Naive B cell (primary cell): Measurements from ENCODE around the gene EHMT2. TPM values are rescaled to one million over a fixed set of nuclear protein-coding genes. Genes with fewer than 3 reads are reported as not detected.
"Not testable (repeated sequence)": the region's sequence is repeated elsewhere in the genome, so short reads cannot be mapped to it uniquely, and the experiment has no call there.

Source experiments
- ATAC-seq, 2 donors: fragments of 150-1000 bp; cut with Tn5 transposase; 2 replicates each; pipeline ENCODE4 v1.10.0; 2021; ENCODE audit warnings: low read depth in 2 of 2, mild to moderate bottlenecking in 2 of 2, moderate library complexity in 2 of 2
- DNase-seq: peaks from one replicate; pipeline ENCODE4 v3.0.0; 2022
- H3K27ac Mint-ChIP-seq, 6 donors: one replicate each; pipeline ENCODE4 v1.8.0; 2020 to 2022; ENCODE audit warnings: mild to moderate bottlenecking in 6 of 6, mixed read lengths in 6 of 6, moderate library complexity in 5 of 6, inconsistent platforms in 2 of 6
- H3K27me3 Mint-ChIP-seq, 3 donors: one replicate each; pipeline ENCODE4 v1.8.0; 2021 to 2022; ENCODE audit warnings: mixed read lengths in 3 of 3, mild to moderate bottlenecking in 1 of 3
- H3K36me3 Mint-ChIP-seq, 2 donors: one replicate each; pipeline ENCODE4 v1.8.0; 2020 to 2022; ENCODE audit warnings: mixed read lengths in 2 of 2, inconsistent platforms in 1 of 2, mild to moderate bottlenecking in 1 of 2
- H3K4me1 Mint-ChIP-seq, 3 donors: one replicate each; pipeline ENCODE4 v1.8.0; 2020 to 2022; ENCODE audit warnings: mixed read lengths in 3 of 3, inconsistent platforms in 1 of 3, mild to moderate bottlenecking in 1 of 3, moderate library complexity in 1 of 3
- H3K4me3 Mint-ChIP-seq, 8 donors: one replicate each; pipeline ENCODE4 v1.8.0; 2020 to 2022; ENCODE audit warnings: mild to moderate bottlenecking in 8 of 8, mixed read lengths in 8 of 8, moderate library complexity in 8 of 8, inconsistent platforms in 2 of 8
- H3K9me3 Mint-ChIP-seq, 7 donors: one replicate each; pipeline ENCODE4 v1.8.0; 2020 to 2022; ENCODE audit warnings: mixed read lengths in 7 of 7, mild to moderate bottlenecking in 5 of 7, inconsistent platforms in 2 of 7, moderate library complexity in 1 of 7
- polyA plus RNA-seq, 6 donors: library from polyadenylated mRNA; unstranded; fragments of 300-500 nt; fragmentation: Illumina TruSeq; gene quantifications; one replicate each; pipeline ENCODE4 v1.2.3, GENCODE V29; 2021; ENCODE audit warnings: low read depth in 6 of 6

EHMT2 gene
- polyA plus RNA-seq, 6 donors from 2014 or later, result 29.9 to 50.7 (median 35.9) TPM

DNA sequence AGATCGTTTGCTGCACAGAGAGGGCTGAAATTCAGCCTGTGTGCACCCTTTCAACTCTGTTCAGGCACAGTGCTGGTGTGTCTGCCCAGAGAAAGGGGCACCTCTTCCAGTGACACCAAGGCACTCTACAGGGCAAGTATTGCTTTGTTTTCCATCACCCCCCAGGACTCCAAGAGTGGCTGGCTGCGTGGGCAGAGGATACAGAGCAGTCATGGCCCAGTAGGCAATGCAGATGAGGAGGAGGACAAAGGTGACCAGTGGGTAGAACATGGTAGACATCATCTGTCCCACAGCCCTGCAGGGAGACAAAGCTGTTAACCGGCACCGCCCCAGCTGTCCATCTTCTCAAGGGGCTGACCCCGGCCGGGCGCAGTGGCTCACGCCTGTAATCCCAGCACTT lies 28.2 kb downstream of the EHMT2 start:
- Mint-ChIP-seq H3K4me1 (peaks cover 0 to 4% (median 0%) of the 10 kb centered on the region in 3 donors), H3K36me3 (no peaks in the 10 kb centered on the region), H3K9me3 (no peaks in the 10 kb centered on the region), H3K4me3 (no peak overlapping the region), H3K27me3 (peaks cover 0 to 7% (median 0%) of the 10 kb centered on the region in 3 donors), H3K27ac (peak overlapping the region in 1 of 6 donors; percentile 16)
- DNase-seq, result no peak
- ATAC-seq, result no peak

DNA sequence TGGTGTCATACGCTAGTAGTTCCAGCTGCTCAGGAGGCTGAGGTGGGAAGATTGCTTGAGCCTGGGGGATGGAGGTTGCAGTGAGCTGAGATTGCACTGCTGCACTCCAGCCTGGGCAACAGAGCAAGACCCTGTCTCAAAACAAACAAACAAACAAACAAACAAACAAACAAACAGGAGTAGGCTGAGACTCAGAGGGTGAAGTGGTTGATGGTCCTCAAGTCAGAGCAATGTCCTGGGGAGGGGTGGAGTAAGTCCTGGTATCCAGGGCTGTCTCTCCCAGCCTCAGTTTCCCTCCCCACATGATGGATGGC lies 28.9 kb downstream of the EHMT2 start:
- ATAC-seq, H3K36me3 Mint-ChIP-seq, H3K4me3 Mint-ChIP-seq, DNase-seq, H3K27me3 Mint-ChIP-seq, H3K27ac Mint-ChIP-seq, H3K9me3 Mint-ChIP-seq: not testable (repeated sequence)
- H3K4me1 Mint-ChIP-seq, result peaks cover 0 to 11% (median 0%) of the 10 kb centered on the region in 3 donors

DNA sequence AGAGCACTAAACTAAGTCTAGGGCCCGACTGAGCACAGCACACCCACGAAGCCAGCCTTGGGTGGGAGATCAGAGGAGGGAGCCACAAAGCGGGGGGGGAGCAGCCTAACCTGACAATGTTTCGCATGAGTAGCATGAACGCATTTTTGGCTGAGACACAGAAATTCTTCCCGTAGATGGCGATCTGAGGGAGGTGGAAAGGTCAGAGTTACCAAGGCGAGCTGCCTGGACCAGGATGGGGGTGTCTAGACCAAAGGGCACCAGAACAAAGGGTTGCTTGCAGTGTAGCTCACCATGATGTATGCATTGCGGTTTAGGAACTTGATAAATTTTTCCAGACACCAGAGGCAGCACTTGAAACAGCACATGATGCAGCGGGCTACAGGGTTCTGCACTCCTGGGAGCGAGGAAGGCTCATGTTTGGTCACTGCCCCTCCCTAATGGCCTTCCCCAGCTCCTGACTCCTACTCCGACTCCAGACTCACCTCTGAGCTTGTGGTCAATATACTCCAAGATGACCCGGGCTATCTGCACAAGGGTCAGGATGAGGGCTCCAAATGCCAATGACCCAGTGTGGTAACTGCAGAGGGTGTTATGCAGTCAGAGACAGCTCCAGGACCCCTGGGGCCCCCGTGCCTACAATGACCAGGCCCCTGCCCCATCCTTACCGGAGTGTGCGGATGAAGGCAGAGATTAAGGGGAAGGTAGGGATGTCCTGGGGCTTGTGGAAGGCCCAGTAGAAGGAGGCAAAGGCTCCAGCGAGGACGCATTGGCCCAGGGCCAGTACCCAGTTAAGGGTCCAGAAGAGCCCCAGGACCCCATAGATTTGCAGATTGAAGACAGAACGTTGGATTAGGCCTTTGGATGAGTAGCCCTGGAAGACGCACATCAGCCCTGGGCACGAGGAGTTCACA lies 32.0 kb downstream of the EHMT2 start:
- no peak overlapping the region for H3K27ac Mint-ChIP-seq
- ATAC-seq (no peak), DNase-seq (no peak)
- H3K27me3 Mint-ChIP-seq, result no peaks in the 10 kb centered on the region
- peaks cover 17 to 36% (median 18%) of the 10 kb centered on the region in 3 donors for H3K4me1 Mint-ChIP-seq
- no peaks in the 10 kb centered on the region for H3K36me3 Mint-ChIP-seq
- no peaks in the 10 kb centered on the region for H3K9me3 Mint-ChIP-seq
- peak overlapping the region in 1 of 8 donors; percentile 30 for H3K4me3 Mint-ChIP-seq

DNA sequence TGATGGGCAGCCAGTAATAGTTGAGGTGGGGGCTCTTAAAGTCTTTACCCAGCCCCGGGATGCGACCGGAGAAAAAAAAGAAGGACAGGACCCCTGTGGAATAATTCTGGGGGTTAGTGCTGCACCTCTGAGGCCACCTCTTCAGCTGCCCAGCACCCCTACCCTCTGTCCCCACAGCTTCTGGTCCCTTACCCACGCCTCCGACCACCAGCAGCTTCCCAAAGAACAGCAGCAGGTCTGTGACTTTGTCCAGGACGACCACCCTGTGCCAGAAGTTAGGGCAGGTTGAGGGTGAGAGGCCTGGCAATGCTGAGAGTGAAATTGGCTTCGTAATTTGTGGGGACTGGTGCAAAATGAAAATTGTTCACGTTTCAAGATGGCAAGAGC lies 32.7 kb downstream of the EHMT2 start:
- H3K36me3 Mint-ChIP-seq, result no peaks in the 10 kb centered on the region
- H3K27ac Mint-ChIP-seq, result peak overlapping the region in 2 of 6 donors; percentile 98
- ATAC-seq (no peak), DNase-seq (no peak)
- H3K9me3 Mint-ChIP-seq, result no peaks in the 10 kb centered on the region
- H3K4me1 Mint-ChIP-seq, result peaks cover 17 to 40% (median 18%) of the 10 kb centered on the region in 3 donors
- no peaks in the 10 kb centered on the region for H3K27me3 Mint-ChIP-seq
- peak overlapping the region in 2 of 8 donors; percentile 86 to 97 for H3K4me3 Mint-ChIP-seq

DNA sequence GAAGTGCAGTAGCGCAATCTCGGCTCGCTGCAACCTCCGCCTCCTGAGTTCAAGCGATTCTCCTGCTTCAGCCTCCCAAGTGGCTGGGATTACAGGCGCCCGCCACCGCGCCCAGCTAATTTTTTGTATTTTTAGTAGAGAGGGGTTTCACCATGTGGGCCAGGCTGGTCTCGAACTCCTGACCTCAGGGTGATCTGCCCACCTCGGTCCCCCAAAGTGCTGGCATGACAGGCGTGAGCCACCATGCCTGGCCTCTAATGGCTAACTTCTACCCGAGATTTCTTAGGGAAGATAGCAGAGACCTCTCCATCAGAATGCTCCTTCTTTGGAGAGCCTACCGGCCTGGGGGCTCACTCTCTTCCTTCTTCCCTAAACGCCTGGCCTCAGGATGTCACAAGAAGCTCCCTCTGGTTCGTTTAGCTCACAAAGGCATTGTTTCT lies 33.4 kb downstream of the EHMT2 start:
- H3K27me3 Mint-ChIP-seq, H3K9me3 Mint-ChIP-seq, DNase-seq, ATAC-seq, H3K36me3 Mint-ChIP-seq: not testable (repeated sequence)
- Mint-ChIP-seq H3K27ac (peak overlapping the region; percentile 96 to 98 (median 98)), H3K4me3 (peak overlapping the region; percentile 86 to 97 (median 96)), H3K4me1 (peaks cover 17 to 40% (median 18%) of the 10 kb centered on the region in 3 donors)

DNA sequence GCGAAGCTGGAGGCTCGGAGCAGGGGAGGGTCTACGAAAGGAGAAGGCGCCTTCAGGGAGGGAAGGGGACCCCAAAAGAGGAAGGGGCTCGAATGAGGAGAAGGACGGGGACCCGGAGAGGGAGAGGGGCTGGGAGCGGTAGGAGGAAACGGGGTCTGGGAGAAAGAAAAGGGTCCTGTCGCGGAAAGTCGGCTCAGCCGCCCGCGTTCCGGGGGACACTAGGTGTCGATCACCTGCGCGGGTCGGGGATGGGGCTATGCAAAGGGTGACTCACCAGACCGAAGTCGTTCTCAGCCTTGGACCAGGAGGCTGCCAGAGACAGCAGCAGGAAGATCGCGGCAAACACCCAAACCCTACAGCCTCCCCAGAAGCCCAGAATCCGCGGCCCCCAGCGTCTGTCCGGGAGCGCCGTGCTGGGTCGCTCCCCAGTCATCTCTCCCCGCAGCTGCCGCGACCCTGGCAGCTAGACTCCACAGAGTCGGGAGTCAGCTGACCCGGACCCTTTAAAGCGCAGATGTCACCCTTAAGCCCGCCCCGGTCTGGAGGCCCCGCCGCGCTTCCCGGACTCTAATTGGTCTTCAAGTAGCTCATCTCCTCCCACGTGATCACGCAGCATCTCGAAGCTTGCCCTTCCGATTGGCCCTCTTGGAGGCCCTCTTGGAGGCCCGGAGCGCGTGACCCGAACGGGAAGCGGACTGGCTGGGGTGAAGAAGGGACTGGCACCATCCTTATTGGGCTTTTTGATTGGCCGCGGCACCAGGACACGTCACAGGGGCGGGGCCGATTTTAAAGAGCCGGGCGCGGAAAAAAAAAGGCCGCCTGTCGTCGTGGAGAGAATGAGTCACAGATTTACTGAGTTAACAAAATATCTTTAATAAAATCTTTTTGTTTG lies 34.9 kb downstream of the EHMT2 start, which contains the start of gene NEU1:
Gene NEU1 (minus strand): TSS at position 478 of the 892 bp plus-strand sequence. CDS start 45 bp downstream, at position 433.
- H3K27me3 Mint-ChIP-seq, result no peaks in the 10 kb centered on the region
- H3K4me1 Mint-ChIP-seq, result peaks cover 17 to 40% (median 18%) of the 10 kb centered on the region in 3 donors
- no peaks in the 10 kb centered on the region for H3K9me3 Mint-ChIP-seq
- H3K4me3 Mint-ChIP-seq, result peak within 1 kb of the TSS; percentile 86 to 97 (median 96)
- peak; percentile 98 for DNase-seq
- H3K36me3 Mint-ChIP-seq, result no peaks in the 10 kb centered on the region
- peak within 1 kb of the TSS; percentile 96 to 98 (median 98) for H3K27ac Mint-ChIP-seq
- peak; percentile 93 for ATAC-seq

DNA sequence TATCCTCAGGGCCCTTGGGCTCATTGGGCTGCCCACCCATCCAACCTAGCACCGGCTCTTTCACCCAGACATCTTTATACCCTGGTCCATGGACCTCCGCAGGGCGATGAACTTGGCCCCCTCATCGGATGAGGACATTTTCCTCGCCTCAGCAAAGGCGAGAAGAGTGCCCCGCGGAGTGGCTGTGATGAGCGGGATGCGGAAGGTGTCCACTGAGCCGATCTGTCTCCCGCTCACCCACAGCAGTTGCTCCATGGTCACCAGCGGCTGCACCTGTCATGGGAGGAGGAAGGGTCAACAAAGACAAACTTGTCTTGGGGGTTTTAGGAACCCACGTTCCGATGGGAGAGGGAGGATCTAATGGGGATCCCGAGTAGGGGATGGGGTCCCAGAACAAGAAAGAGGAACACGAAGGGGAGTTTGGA lies 35.6 kb downstream of the EHMT2 start:
- Mint-ChIP-seq H3K36me3 (no peaks in the 10 kb centered on the region), H3K9me3 (no peaks in the 10 kb centered on the region), H3K4me3 (peak overlapping the region; percentile 86 to 97 (median 96)), H3K27me3 (no peaks in the 10 kb centered on the region), H3K27ac (peak overlapping the region; percentile 80 to 98 (median 97)), H3K4me1 (peaks cover 17 to 40% (median 18%) of the 10 kb centered on the region in 3 donors)
- DNase-seq (no peak), ATAC-seq (no peak)

DNA sequence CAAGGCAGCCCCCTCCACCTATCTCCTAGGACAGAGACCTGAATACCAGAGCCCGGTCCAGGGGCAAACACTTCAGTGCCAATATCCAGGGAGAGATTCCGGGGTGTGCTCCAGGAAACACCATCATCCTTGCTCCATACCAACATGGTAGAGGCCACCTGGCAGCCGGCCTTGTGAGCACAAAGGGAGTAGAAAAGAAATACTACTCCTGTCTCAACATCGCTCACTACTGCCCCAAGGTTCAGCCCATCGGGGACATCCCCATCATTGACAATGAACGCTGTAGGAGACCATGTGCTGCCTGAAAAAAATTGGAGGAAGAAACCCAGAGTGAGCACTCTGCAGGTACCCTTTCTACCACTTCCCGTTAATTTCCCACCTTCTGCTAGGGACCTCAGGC lies 36.3 kb downstream of the EHMT2 start:
- H3K4me1 Mint-ChIP-seq, result peaks cover 17 to 40% (median 18%) of the 10 kb centered on the region in 3 donors
- H3K9me3 Mint-ChIP-seq, result no peaks in the 10 kb centered on the region
- H3K27ac Mint-ChIP-seq, result peak overlapping the region in 2 of 6 donors; percentile 84 to 97

DNA sequence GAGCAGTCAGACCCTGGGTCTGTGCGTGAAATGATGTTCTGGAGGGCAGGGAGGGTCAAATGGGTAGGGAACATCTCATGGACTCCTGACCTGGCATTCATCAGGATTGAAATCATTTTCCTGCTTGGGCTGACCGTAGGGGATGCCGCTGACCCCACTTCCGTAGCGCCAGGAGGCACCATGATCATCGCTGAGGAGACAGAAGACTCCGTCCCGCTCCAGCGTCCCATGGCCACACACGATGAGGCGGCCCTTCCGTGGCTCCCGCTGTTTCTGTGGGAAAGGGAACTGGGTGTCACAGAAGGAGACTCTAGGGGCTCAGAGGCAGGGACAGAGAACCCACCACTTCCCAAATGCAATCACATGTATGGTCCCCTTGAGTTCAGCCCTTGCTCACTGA lies 37.1 kb downstream of the EHMT2 start:
- Mint-ChIP-seq H3K27me3 (no peaks in the 10 kb centered on the region), H3K9me3 (no peaks in the 10 kb centered on the region), H3K27ac (no peak overlapping the region), H3K4me1 (peaks cover 17 to 40% (median 18%) of the 10 kb centered on the region in 3 donors), H3K36me3 (no peaks in the 10 kb centered on the region), H3K4me3 (peak overlapping the region in 2 of 8 donors; percentile 71 to 76)
- no peak for DNase-seq
- no peak for ATAC-seq

More for the DNA sequence above, 36.3 kb downstream of the EHMT2 start:
- H3K4me3 Mint-ChIP-seq, result peak overlapping the region in 6 of 8 donors; percentile 47 to 97 (median 88)
- no peaks in the 10 kb centered on the region for H3K27me3 Mint-ChIP-seq
- no peak for DNase-seq
- no peak for ATAC-seq
- no peaks in the 10 kb centered on the region for H3K36me3 Mint-ChIP-seq

DNA sequence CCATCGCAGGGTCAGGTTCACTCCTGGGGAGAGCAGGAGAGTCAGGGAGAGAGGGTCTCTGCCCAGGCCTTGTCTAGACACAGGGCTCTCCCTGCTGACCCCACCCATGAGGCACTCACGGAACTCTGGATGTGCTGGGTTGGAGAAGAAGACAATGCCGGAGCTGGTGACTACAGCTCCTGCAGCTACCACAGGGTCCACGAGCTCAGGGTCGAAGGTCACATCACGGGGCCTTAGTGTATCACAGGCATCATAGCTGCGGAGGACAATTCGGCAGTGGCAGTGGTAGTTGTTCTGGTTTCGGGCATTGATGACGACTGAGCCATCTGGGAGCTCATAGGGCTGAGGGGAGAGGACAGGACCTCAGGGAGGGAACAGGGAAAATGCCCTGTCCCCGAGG lies 37.6 kb downstream of the EHMT2 start:
- ATAC-seq (no peak), DNase-seq (no peak)
- Mint-ChIP-seq H3K4me1 (peaks cover 17 to 40% (median 18%) of the 10 kb centered on the region in 3 donors), H3K27me3 (no peaks in the 10 kb centered on the region), H3K36me3 (no peaks in the 10 kb centered on the region), H3K4me3 (peak overlapping the region in 3 of 8 donors; percentile 61 to 76 (median 71)), H3K9me3 (no peaks in the 10 kb centered on the region), H3K27ac (no peak overlapping the region)

DNA sequence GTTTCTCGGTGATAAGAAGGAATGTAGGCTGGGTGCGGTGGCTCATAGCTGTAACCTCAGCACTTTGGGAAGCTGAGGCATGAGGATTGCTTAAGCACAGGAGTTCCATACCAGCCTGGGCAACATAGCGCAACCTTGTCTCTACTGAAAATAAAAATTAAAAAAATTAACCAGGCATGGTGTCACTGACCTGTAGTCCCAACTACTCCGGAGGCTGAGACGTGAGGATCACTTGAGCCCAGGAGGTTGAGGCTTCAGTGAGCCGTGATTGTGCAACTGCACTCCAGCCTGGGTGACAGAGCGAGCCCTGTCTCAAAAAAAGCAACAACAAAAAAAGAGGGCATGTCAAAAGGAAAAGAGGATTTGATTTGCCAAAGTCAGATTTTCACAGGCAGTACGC lies 38.8 kb downstream of the EHMT2 start:
- Mint-ChIP-seq H3K27me3 (no peaks in the 10 kb centered on the region), H3K4me1 (peaks cover 17 to 30% (median 18%) of the 10 kb centered on the region in 3 donors), H3K9me3 (no peaks in the 10 kb centered on the region), H3K4me3 (peak overlapping the region in 1 of 8 donors; percentile 33), H3K27ac (no peak overlapping the region), H3K36me3 (no peaks in the 10 kb centered on the region)
- ATAC-seq, result no peak
- DNase-seq, result no peak

DNA sequence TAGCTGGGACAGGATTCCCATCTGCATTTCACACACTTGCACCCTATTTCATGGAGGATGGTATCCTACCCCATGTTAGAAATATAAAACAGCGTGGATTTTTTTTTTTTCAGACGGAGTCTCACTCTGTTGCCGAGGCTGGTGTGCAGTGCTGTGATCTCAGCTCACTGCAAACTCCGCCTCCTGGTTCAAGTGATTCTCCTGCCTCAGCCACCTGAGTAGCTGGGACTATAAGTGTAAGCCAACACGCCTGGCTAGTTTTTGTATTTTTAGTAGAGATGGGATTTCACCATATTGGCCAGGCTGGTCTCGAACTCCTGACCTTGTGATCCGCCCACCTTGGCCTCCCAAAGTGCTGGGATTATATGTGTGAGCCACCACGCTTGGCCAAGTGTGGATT lies 39.7 kb downstream of the EHMT2 start:
- not testable (repeated sequence) for H3K4me3 Mint-ChIP-seq, H3K27me3 Mint-ChIP-seq, H3K27ac Mint-ChIP-seq, DNase-seq, H3K36me3 Mint-ChIP-seq, ATAC-seq, H3K9me3 Mint-ChIP-seq
- H3K4me1 Mint-ChIP-seq, result peaks cover 14 to 21% (median 15%) of the 10 kb centered on the region in 3 donors

DNA sequence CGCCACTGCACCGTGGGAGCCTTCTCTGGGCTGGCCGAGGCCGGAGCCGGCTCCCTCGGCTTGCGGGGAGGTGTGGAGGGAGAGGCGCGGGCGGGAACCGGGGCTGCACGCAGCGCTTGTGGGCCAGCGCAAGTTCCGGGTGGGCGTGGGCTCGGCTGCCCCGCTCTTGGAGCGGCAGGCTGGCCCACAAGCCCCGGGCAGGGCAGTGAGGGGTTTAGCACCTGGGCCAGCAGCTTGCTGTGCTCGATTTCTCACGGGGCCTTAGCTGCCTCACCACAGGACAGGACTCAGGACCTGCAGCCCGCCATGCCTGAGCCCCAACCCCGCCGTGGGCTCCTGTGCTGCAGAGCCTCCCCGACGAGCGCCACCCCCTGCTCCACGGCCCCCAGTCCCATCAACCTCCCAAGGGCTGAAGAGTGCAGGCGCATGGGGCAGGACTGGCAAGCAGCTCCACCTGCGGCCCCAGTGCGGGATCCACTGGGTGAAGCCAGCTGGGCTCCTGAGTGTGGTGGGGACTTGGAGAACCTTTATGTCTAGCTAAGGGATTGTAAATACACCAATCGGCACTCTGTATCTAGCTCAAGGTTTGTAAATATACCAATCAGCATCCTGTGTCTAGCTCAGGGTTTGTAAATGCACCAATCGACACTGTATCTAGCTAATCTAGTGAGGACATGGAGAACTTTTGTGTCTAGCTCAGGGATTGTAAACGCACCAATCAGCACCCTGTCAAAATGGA lies 45.3 kb downstream of the EHMT2 start:
- H3K4me1 Mint-ChIP-seq, H3K4me3 Mint-ChIP-seq, H3K27ac Mint-ChIP-seq, H3K27me3 Mint-ChIP-seq, DNase-seq, ATAC-seq, H3K9me3 Mint-ChIP-seq, H3K36me3 Mint-ChIP-seq: not testable (repeated sequence)
